HG02852 (cell line): ENCODE data around the gene LRRN3.

ENCODE experiments used
- ATAC-seq: cut with Tn5 transposase; IDR thresholded peaks from one replicate; pipeline ENCODE4 v1.9.1; 2021; ENCODE audit warnings: mild to moderate bottlenecking, moderate library complexity; ENCODE audit not compliant: unreplicated experiment

LRRN3 gene

DNA sequence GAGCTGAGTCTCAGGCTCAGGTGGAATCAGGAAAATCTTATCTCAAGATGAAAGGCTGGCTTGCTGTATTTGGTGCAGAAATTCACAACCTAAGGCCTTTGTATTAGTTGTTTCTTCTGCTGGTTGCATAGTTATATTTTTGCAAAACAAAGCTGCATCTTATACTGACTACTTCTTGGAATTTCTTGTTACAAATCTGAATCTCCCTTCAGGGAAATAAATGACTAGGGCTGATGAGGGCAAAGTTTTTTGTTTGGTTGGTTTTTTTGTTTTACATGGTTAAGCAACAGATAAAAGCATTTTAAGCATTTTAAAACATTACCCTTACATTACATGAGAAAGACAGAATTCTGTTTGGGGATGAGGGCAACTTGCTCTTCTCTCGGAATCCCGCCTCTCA is 13.9 kb upstream of the LRRN3 start:
- ATAC-seq, result no peak

- ATAC-seq, result peak; percentile 20
These were observed 10.3 kb upstream of the LRRN3 start for GRCh38 chr7:111080495-111081105.

- ATAC-seq, result no peak
These were observed 9.2 kb upstream of the LRRN3 start for GRCh38 chr7:111081546-111082267.

- ATAC-seq, result no peak
These were observed 8.6 kb upstream of the LRRN3 start for GRCh38 chr7:111082351-111082750.

DNA sequence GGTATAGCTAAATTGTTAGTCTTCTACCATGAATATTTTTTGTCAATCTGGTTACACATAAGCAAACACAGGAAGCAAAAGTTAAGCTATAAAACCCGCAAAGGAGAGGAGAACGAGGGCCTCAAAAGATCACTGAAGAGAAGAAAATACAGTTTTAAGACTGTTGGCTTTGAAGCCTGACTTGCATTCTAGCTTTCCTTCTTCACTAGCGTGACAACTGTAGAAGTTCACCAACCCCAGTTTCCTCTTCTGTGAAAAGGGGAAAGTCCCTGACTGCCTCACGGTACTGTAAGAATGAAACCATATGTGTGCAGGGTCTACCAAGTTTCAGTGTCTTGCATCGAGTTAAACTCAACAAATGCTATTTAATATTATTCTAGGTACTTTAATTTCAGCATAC is 7.5 kb upstream of the LRRN3 start:
- peak; percentile 98 for ATAC-seq

GRCh38 chr7:111085356-111085755 is 5.6 kb upstream of the LRRN3 start:
- ATAC-seq, result no peak

- ATAC-seq, result no peak
These were observed 4.4 kb upstream of the LRRN3 start for GRCh38 chr7:111086532-111086931.

DNA sequence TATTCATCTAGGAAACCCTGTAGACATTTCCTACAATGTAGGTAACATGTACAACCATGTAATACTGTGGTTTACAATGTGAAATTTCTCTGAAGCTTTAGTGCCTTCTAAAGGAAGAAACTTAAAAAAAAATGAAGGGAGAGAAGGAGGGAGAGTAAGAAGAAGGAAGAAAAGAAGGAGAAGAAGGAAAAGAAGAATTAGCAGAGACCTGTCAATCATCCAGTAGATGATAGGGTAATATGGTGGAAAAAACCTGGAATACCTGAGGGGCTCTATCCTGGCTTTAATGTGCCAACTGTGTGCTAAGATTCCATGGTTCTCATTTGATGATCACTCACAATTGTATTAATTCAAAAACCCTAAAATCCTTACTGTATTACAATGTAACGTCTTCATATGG is 2.6 kb upstream of the LRRN3 start:
- ATAC-seq, result no peak

- peak; percentile 48 for ATAC-seq
These were observed 1.0 kb upstream of the LRRN3 start for GRCh38 chr7:111089822-111090426.

DNA sequence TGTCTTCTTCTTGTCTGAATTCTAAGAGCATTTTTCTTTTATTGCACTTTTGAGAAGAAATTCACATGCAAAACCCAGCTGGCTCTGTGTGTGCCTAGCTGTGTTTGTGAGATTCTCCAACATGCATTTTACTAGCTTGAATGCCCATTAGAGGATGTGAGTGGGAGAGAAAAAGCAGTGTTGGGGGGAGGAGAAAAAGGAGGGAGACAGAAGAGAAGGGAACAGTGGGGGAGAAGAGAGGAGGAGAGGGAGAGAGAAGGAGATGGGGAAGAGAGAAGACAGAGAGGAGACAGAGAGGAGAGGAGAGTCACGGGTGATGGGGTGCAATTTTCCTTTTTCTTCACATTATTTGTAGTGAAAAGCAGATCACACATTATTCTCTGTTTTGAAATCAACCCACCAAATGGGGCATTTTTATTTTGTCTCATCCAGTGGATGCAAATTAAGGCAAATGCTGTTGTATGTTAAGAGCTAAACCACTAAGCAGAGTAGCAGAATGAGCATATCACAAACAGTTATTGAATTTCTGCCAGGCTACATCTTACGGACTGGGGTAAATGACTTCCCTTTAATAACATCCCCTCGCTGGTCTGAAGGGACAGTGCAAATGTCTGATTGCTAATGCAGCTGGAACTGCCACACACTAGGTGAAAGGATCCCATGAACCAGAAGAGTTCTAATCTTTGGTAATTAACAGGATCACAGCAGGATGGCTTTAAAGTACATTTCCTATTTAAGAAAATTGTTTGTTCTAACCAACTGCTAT is 849 bp downstream of the LRRN3 start:
- ATAC-seq, result peak; percentile 13

GRCh38 chr7:111092406-111093236 is 1.7 kb downstream of the LRRN3 start:
- peak; percentile 55 for ATAC-seq

DNA sequence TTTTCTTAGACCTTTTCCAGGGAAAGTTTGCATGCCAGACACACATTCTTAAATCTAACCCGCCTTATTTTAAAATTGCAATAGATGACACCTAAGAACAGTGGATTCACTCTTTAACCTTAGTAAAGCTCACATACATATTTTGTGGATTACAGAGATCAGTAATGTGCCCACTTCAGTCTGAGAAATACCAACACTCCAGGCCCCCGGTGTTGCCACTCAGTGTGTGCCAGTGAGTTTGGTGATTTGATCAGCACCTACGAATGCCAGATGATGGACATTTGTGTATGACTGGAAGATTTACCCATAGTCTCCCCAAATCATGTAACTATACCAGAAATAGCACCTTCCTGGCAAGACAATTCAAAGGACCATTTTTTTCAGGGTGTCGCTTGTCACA is 2.6 kb downstream of the LRRN3 start:
- ATAC-seq, result no peak

GRCh38 chr7:111094419-111094818 is 3.5 kb downstream of the LRRN3 start:
- no peak for ATAC-seq

DNA sequence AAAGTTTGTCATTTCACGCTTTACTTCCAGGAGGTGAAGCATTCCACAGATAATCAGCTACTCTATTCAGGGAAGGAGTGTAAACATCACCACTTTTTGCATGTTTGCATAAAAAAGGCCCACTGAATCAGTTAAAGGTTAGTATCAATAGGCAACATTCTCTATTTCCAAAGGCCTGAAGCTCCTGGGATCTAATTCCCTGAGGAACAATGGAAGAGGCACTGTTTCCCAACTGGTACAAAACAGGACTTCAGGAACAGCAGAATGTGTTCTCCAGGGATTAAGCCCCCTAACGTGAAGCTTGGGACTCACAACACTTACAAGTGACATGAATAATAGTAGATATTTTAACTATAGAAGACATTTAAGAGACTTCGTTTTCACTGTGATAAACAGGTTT is 6.1 kb downstream of the LRRN3 start:
- no peak for ATAC-seq

DNA sequence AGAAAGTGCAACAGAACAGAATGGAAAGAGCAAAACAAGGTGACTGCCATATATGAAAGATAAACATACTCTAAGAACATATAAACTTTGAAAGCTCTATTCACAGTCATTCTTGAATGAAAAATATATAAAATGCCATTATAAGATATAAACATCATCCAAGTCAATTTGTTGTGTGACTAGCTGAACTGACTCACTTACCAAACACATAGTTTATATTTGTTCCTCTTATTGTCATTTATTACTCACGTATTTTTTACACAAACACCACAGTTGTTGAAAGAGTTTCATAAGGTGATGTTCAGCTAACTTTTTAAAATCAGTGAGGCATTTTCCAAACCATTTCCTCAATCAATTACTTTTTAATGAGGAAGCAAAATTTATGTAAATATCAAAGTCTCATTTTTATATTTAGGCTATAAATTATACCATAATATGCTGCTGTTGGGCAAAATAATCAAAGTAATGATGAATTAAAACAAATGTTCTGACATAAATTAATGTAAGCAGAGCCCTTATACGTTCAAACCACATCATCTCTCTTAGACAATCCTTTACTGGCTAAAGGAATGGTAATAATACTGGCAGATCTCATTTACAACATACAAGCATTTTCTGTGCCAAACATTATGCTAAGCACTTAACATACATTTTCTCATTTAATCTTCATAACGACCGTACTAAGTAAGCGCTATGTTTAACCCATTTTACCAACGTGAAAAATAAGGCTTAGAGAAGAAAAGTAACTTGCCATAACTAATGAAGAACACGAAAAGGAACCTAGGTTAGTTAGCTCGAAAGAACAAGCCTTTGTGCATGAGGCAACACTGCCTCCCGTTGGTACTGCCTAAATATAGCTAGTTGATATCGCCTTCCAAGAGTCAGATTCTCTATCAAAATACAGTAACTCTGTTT is 7.3 kb downstream of the LRRN3 start:
- peak; percentile 68 for ATAC-seq

- no peak for ATAC-seq
These were observed 8.0 kb downstream of the LRRN3 start for GRCh38 chr7:111098926-111099250.

- ATAC-seq, result no peak
These were observed 11.1 kb downstream of the LRRN3 start for GRCh38 chr7:111101856-111102646.

DNA sequence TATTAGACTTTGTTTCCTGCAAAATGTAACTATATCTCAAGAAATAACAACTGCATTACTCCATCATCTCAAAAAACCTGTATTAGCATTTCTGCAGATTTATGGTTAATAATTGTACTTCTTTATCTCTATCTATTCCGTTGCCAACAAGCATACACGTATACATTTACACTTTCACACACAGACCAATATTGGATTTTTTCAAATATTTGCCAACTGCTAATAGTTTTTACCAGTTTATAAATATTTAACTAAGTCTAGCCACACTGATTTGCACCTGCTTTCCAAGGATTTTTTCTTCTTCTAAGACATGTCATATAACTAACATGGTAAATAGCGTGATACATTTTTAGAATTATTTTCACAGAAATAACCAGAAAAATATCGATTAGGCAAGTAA is 12.2 kb downstream of the LRRN3 start:
- ATAC-seq, result no peak

DNA sequence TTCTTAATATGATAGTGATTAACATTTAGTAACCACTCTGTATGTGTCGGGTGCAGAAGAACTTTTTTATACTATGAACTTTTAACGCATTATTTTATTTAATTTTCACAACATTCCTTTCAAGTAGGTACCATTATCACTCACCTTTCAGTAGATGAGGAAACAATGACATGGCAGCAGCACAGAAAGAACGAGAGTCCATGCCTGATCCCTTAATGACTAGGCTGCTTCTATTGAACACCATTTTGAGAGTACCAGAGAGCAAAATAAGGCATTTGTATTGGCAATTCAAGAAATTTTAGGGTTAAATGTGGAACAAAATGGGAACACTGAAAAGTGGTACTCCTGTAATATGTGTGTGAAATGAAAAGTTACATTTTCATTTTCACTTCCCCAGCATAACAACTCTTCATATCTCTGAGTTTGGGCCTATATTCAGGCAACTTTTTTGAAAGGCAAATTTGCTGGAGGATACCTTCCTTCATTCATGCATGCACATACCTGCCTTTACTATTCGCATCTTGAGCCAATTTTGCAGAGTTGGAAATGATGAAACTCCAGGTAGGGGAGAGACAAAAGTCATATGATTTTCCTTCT is 12.8 kb downstream of the LRRN3 start:
- peak; percentile 77 for ATAC-seq
